Activated CD8-positive, alpha-beta memory T cell treated with anti-CD3 and anti-CD28 coated beads for 4 hours (primary cell): ENCODE results near the gene PHLPP2.
"Not testable (repeated sequence)": the region's sequence is repeated elsewhere in the genome, so short reads cannot be mapped to it uniquely, and the experiment has no call there.

ENCODE experiments used
- DNase-seq, 2 donors: peaks; one replicate each; pipeline ENCODE4 v3.0.0-alpha.2; 2020; ENCODE audit warnings: low read depth in 2 of 2

The PHLPP2 gene

DNA sequence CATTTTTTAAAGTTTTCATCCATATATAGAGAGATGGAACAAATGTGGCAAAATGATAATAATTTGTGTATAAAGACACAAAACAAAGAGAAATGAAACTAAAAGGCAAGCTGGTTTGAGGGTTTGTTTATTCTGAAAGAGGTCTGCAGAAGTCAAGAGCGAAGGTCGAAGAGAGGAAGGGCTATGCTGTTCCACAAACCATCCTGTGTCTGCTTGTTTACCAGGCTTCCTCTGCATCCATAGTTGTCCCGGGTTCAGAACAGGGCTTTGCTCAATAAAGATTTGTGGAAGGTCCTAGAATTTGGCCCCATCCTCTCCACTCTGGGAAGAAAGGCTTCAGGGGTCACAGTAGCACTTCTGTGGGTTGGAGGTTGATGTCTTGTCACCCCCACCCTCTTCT lies 100.9 kb downstream of the PHLPP2 start:
- no peak for DNase-seq

- no peak for DNase-seq
Observed at GRCh38 chr16:71622088-71622487, 102.4 kb downstream of the PHLPP2 start.

GRCh38 chr16:71618429-71618828 lies 106.1 kb downstream of the PHLPP2 start:
- no peak for DNase-seq

- not testable (repeated sequence) for DNase-seq
Observed at GRCh38 chr16:71614956-71615355, 109.5 kb downstream of the PHLPP2 start.

GRCh38 chr16:71610936-71611871 lies 113.3 kb downstream of the PHLPP2 start:
- peak; percentile 48 to 55 for DNase-seq

DNA sequence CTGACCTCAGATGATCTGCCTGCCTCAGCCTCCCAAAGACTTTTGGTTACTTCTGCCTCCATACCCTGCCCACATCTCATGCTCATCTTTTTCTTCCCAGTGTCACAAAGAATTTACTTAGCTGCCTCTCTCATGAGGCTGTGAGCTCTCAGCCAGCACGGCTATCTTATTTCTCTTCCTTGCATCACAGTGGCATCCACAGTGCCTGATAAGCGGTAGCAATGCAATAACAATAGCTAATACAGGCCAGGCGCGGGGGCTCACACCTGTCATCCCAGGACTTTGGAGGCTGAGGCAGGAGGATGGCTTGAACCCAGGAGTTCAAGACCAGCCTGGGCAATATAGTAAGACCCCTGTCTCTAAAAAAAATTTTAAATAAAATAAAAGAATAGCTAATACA lies 114.1 kb downstream of the PHLPP2 start:
- no peak for DNase-seq

DNA sequence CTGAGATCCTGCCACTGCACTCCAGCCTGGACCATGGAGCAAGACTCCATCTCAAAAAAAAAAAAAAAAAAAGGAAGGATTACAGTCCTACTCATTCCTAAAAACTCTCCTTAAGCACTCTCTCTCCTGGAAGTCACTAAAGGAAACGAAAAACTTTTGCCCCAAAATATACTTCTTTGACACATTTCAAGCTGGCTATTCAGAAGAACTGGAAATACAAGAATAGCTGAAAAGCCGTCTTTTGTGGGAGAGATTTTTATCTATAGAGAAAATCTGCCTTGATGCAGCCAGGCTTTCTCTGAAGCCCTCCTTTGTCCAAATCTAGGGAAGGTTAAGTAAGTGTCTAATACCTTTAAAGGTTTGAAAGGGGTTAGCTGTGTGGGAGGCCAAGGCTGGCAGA lies 115.4 kb downstream of the PHLPP2 start:
- DNase-seq = no peak

GRCh38 chr16:71600822-71601221 lies 123.7 kb downstream of the PHLPP2 start:
- DNase-seq = no peak

GRCh38 chr16:71598426-71598825 lies 126.1 kb downstream of the PHLPP2 start:
- DNase-seq = not testable (repeated sequence)

GRCh38 chr16:71595340-71595826 lies 129.1 kb downstream of the PHLPP2 start:
- DNase-seq = not testable (repeated sequence)
